Transverse colon (tissue), 4 donors: Measurements from ENCODE around the gene IMMP1L. TPM values are rescaled to one million over a fixed set of nuclear protein-coding genes. Genes with fewer than 3 reads are reported as not detected.
A peak's percentile ranks its signal among the peaks of the same experiment; 100 is the strongest.

Experiments
- DNase-seq: peaks from one replicate; pipeline ENCODE4 v3.0.0-alpha.2; 2019
- H3K27ac ChIP-seq, 4 donors: fragments of 200-600 bp; sonication (generic); 2 replicates each; pipeline ENCODE4 v1.5.1; 2016 to 2018; ENCODE audit warnings: inconsistent platforms in 4 of 4
- H3K27me3 ChIP-seq: fragments of 200-600 bp; sonication (generic); 2 replicates; pipeline ENCODE4 v1.5.1; 2017; ENCODE audit warnings: inconsistent platforms
- H3K36me3 ChIP-seq, 4 donors: fragments of 200-600 bp; sonication (generic); 2 replicates each; pipeline ENCODE4 v1.5.1; 2017 to 2019; ENCODE audit warnings: inconsistent platforms in 4 of 4
- H3K4me1 ChIP-seq, 4 donors: fragments of 200-600 bp; sonication (generic); 2 replicates each; pipeline ENCODE4 v1.5.1; 2017 to 2020; ENCODE audit warnings: inconsistent platforms in 4 of 4
- H3K4me3 ChIP-seq, 4 donors: fragments of 200-600 bp; sonication (generic); 1 replicate in 1 of 4; 2 replicates in 3 of 4; pipeline versions ENCODE4 v1.5.1 to v1.6.1; 2017 to 2019; ENCODE audit warnings: inconsistent platforms in 4 of 4
- H3K9me3 ChIP-seq, 2 donors: fragments of 200-600 bp; sonication (generic); 2 replicates each; pipeline ENCODE4 v1.5.1; 2017 to 2019; ENCODE audit warnings: inconsistent platforms in 2 of 2
- EP300 ChIP-seq: sonication (generic); formaldehyde crosslinking; IDR thresholded peaks from one replicate; pipeline ENCODE4 v1.6.1; 2017; ENCODE audit warnings: antibody characterized with exemption, low read depth
- POLR2A ChIP-seq: fragments of 450-650 bp; IDR thresholded peaks from one replicate; pipeline ENCODE4 v1.6.1; 2016; ENCODE audit warnings: antibody characterized with exemption, mild to moderate bottlenecking, moderate library complexity
- POLR2AphosphoS5 ChIP-seq, 3 donors: sonication (generic); formaldehyde crosslinking; IDR thresholded peaks; one replicate each; pipeline ENCODE4 v1.6.1; 2016; ENCODE audit warnings: antibody characterized with exemption in 3 of 3
- WGBS, 2 donors: methylation state at CpG; one replicate each; pipeline ENCODE4 v1.1.5; 2018; ENCODE audit warnings: low coverage in 1 of 2; 5-methylcytosine and 5-hydroxymethylcytosine counted together
- in situ Hi-C, 4 donors: fragments of 200-750 bp; cut with MboI; loops; one replicate each; pipeline versions ENCODE4 v1.15.0 to v1.15.1; 2017; ENCODE audit warnings: low sequenced_read_pairs in 3 of 4, low pct_ligation_motif_present in 1 of 4, low pct_unique_long_range_greater_than_20kb in 1 of 4
- intact Hi-C: fragments of 100-400 bp; cut with DNase I; formaldehyde crosslinking; loops from one replicate; pipeline ENCODE4 v1.15.1; 2023; ENCODE audit warnings: low total_unique reads
- total RNA-seq, 4 donors: library from RNA; depleted of rRNA; stranded (reverse); fragments of >200 nt; gene quantifications; one replicate each; pipeline ENCODE4 v1.1.0, GENCODE V29; 2016
- TF ChIP-seq, protein P1 (sequence below), 5 experiments: fragments of 200-600 bp in 3 of 5; fragments of 450-650 bp in 2 of 5; sonication (generic) in 3 of 5; IDR thresholded peaks; 1 replicate in 2 of 5; 2 replicates in 3 of 5; pipeline ENCODE4 v1.5.1; 2016 to 2017; ENCODE audit warnings: antibody characterized with exemption in 5 of 5, inconsistent platforms in 3 of 5, mild to moderate bottlenecking in 2 of 5, moderate library complexity in 1 of 5

IMMP1L gene
- total RNA-seq, 4 donors from 2014 or later: 0.80 to 46.8 (median 13.8) TPM; not detected in 1

DNA sequence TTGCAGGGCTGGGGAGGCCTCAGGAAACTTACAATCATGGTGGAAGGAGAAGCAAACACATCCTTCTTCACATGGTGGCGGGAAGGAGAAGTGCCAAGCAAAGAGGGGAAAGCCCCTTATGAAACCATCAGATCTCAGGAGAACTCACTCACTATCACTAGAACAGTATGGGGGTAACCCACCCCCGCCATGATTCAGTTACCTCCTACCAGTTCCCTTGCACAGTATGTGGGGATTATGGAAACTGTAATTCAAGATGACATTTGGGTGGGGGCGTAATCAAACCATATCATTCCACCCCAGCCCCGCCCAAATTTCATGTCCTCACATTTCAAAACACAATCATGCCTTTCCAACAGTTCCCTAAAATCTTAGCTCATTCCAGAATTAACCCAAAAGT, 16.2 kb downstream of the IMMP1L start:
- intact Hi-C loops (no loop called here), in situ Hi-C loops (loop anchor here in 1 of 4 donors (25.0 kb wide), 1 partner anchor 369 kb away; no protein-coding TSS in a partner anchor)
- TF ChIP-seq, protein P1, sequence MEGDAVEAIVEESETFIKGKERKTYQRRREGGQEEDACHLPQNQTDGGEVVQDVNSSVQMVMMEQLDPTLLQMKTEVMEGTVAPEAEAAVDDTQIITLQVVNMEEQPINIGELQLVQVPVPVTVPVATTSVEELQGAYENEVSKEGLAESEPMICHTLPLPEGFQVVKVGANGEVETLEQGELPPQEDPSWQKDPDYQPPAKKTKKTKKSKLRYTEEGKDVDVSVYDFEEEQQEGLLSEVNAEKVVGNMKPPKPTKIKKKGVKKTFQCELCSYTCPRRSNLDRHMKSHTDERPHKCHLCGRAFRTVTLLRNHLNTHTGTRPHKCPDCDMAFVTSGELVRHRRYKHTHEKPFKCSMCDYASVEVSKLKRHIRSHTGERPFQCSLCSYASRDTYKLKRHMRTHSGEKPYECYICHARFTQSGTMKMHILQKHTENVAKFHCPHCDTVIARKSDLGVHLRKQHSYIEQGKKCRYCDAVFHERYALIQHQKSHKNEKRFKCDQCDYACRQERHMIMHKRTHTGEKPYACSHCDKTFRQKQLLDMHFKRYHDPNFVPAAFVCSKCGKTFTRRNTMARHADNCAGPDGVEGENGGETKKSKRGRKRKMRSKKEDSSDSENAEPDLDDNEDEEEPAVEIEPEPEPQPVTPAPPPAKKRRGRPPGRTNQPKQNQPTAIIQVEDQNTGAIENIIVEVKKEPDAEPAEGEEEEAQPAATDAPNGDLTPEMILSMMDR (IDR thresholded peaks at IDR 0.05): no peak
- no peak for TF ChIP-seq EP300
- no peak for TF ChIP-seq POLR2A
- no peak for TF ChIP-seq POLR2AphosphoS5 (IDR thresholded peaks at IDR 0.05)
- DNase-seq: no peak
- H3K27ac ChIP-seq: no peak overlapping the region
- H3K36me3 ChIP-seq: no peaks in the 10 kb centered on the region
- no peaks in the 10 kb centered on the region for H3K4me1 ChIP-seq
- no peak overlapping the region for H3K4me3 ChIP-seq
- no peaks in the 10 kb centered on the region for H3K9me3 ChIP-seq
- WGBS, 2 donors: 94 to 100% methylated on average over 4 of the region's 4 CpGs
- no peaks in the 10 kb centered on the region for H3K27me3 ChIP-seq

GRCh38 chr11:31492320-31492913, 17.0 kb downstream of the IMMP1L start:
- Histone ChIP-seq H3K36me3 (no peaks in the 10 kb centered on the region), H3K27ac (no peak overlapping the region), H3K4me3 (no peak overlapping the region), H3K9me3 (no peaks in the 10 kb centered on the region), H3K27me3 (no peaks in the 10 kb centered on the region), H3K4me1 (no peaks in the 10 kb centered on the region)
- intact Hi-C loops: no loop called here
- no peak for TF ChIP-seq EP300
- TF ChIP-seq, protein P1 (IDR thresholded peaks at IDR 0.05): no peak
- TF ChIP-seq POLR2A: no peak
- no peak for TF ChIP-seq POLR2AphosphoS5 (IDR thresholded peaks at IDR 0.05)
- 86 to 89% methylated on average over 2 of the region's 2 CpGs for WGBS, 2 donors
- in situ Hi-C loops: loop anchor here in 1 of 4 donors (25.0 kb wide), 1 partner anchor 370 kb away; no protein-coding TSS in a partner anchor
- no peak for DNase-seq

DNA sequence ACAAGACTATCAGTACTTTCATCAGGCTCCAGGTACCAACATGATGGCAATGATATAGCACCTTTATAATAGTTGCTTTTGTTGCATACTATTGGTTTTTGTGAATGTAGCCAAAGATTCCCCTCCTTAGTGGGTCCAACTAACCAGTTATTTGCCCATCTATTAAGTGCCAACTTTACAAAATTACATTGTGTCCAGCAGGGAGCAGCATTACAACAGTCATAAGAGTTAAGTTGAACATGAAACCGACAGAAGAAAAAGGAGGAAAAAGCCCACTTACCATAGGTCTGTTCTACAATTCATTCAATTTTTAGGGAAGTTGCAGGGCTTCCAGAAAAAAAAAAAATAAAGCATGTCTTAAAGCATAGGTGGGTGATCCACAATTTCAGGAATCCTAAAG, 21.6 kb downstream of the IMMP1L start:
- no peaks in the 10 kb centered on the region for H3K36me3 ChIP-seq
- in situ Hi-C loops (loop anchor here in 1 of 4 donors (25.0 kb wide), 1 partner anchor 374 kb away; no protein-coding TSS in a partner anchor), intact Hi-C loops (no loop called here)
- H3K9me3 ChIP-seq: no peaks in the 10 kb centered on the region
- no peak overlapping the region for H3K27ac ChIP-seq
- no peak for DNase-seq
- no peak for TF ChIP-seq EP300
- TF ChIP-seq, protein P1 (IDR thresholded peaks at IDR 0.05): peak in 2 of 5 experiments; percentile 18 to 32
- no peak for TF ChIP-seq POLR2AphosphoS5 (IDR thresholded peaks at IDR 0.05)
- TF ChIP-seq POLR2A: no peak
- 43 to 47% methylated on average over 1 of the region's 1 CpG for WGBS, 2 donors
- no peak overlapping the region for H3K4me3 ChIP-seq
- no peaks in the 10 kb centered on the region for H3K27me3 ChIP-seq
- H3K4me1 ChIP-seq: no peaks in the 10 kb centered on the region

DNA sequence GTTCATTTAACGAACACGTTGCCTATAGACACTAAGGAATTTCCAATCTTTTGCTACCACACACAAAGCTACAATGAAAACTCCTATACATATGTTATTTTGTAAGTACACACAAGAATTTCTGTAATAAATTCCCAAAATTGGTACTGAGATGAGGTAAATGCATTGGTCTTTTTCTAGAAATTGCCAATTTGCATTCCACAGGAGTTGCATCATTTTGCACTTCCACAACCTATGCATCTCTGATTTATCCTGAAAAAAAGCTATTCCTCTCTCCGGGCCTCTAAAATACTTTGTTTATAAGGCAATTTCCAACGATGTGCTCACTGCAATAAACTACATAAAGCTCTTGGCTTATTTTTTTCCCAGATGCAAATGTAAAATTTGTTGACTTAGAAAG, 24.9 kb downstream of the IMMP1L start:
- DNase-seq: no peak
- 75 to 78% methylated on average over 4 of the region's 4 CpGs for WGBS, 2 donors
- H3K4me3 ChIP-seq: no peak overlapping the region
- in situ Hi-C loops: loop anchor here in 1 of 4 donors (25.0 kb wide), 1 partner anchor 378 kb away; no protein-coding TSS in a partner anchor
- TF ChIP-seq, protein P1 (IDR thresholded peaks at IDR 0.05): no peak
- TF ChIP-seq POLR2AphosphoS5 (IDR thresholded peaks at IDR 0.05) (no peak), POLR2A (no peak), EP300 (no peak)
- no peaks in the 10 kb centered on the region for H3K9me3 ChIP-seq
- no peaks in the 10 kb centered on the region for H3K4me1 ChIP-seq
- no peaks in the 10 kb centered on the region for H3K36me3 ChIP-seq
- intact Hi-C loops: no loop called here
- no peaks in the 10 kb centered on the region for H3K27me3 ChIP-seq
- no peak overlapping the region for H3K27ac ChIP-seq
